Measurements from ENCODE around the gene LTA4H. TPM values are rescaled to one million over a fixed set of nuclear protein-coding genes. Genes with fewer than 3 reads are reported as not detected.
A peak's percentile ranks its signal among the peaks of the same experiment; 100 is the strongest.

The LTA4H gene
- total and polyA plus RNA-seq, 5 donors: 36.8 to 57.0 (median 43.8) TPM

DNA sequence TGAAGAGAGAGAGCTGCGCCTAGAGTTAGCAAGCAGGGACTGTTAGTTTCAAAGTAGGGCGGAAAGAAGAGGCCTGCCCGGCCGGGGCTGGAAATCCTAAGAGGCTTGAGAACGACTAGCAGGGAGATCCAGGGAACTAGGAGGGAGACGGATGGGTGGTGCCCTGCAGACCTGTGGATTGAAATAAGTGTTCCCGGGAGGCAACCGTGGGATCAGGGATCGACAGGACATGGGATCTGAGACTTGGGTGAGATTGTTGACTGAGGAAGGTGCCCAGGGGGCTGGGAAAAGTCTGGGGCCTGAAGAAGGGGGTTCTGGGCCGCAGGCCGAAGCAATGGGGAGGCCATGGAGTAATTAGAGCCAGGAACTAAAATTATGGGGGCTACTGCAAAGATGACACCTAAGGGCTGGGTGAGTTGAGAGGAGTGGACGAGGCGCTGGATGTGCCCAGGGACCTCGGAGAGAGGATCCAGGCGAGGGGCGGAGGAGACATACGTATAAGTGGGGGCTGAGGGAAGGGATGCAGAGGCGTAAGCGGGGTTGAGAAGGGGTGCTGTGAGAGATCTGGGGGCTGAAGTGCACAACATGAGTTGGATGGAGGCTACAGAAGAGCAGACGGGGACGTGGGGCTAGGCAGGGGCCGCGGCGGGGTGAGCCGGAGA is 635 bp downstream of the LTA4H start:
- WGBS: 1% methylated on average over 25 of the region's 25 CpGs
- peak; percentile 12 to 31 for ATAC-seq

DNA sequence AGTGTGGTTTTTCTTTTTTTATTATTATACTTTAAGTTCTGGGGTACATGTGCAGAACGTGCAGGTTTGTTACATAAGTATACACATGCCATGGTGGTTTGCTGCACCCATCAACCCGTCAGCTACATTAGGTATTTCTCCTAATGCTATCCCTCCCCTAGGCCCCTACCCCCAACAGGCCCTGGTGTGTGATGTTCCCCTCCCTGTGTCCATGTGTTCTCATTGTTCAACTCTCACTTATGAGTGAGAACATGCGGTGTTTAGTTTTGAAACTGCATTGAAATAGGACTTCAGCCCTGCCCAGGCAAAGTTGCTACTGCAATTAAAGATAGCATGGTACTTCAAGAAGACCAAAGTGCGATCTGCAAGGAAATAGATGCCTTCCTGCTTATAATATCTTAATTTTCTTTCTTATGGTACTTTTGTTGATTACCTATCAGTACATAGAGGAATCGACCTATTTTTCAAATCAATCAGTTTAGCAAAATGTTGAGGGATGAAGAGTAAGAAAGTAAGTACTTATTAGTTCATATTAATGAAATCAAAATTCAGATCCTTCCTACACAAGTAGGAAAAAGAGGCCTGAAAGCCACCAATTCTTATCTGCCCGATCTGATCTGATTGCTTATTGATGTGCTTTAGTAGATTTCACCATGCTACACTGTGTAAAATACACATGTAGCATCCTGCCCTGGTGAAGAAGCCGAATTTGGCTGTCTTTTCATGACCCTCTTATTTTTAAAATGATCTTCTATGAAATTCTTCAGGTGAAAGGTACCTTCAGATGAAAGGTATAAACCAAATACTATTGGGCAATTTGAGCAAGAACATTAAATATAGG is 1.6 kb downstream of the LTA4H start:
- WGBS: 70% methylated on average over 7 of the region's 7 CpGs
- Histone ChIP-seq H3K27me3 (ENCODE audit: control insufficient read depth, insufficient read depth) (no peaks in the 10 kb centered on the region), H3K27ac (ENCODE audit: low read length) (no peak overlapping the region), H3K4me3 (ENCODE audit: low read length) (peak overlapping the region; percentile 88), H3K4me1 (ENCODE audit: control insufficient read depth, insufficient read depth, low read length) (no peaks in the 10 kb centered on the region), H3K9me3 (ENCODE audit: control insufficient read depth, low read length) (no peaks in the 10 kb centered on the region)
- ATAC-seq: no peak
- no peak for DNase-seq
- intact Hi-C loops (cut with DNase I): no loop called here

More for the DNA sequence above, 635 bp downstream of the LTA4H start:
- Histone ChIP-seq H3K9me3 (ENCODE audit: control insufficient read depth, low read length) (no peaks in the 10 kb centered on the region), H3K4me3 (ENCODE audit: low read length) (peak overlapping the region; percentile 88), H3K27ac (ENCODE audit: low read length) (peak overlapping the region; percentile 66), H3K27me3 (ENCODE audit: control insufficient read depth, insufficient read depth) (no peaks in the 10 kb centered on the region), H3K4me1 (ENCODE audit: control insufficient read depth, insufficient read depth, low read length) (no peaks in the 10 kb centered on the region)
- intact Hi-C loops (cut with DNase I): no loop called here
- peak; percentile 26 to 63 (median 57) for DNase-seq

DNA sequence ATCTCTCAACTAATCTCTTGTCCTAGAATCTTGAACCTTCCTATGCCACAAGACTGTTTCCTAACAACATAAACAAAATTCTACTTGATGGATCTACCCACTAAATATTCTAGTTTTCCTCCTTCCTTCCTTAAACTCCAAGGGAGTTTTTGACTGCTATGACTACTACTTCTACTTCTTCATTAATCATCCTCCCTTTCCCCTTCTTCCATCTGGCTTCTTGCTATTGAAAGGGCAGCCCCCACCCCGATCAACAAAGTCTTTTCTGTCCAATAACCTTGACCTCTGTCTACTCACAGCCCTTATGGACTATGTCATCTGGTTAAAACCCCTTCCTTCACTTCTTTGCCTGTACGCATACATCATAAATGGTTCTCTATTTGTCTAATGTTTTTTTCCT is 5.6 kb downstream of the LTA4H start:
- H3K27ac ChIP-seq (ENCODE audit: low read length): no peak overlapping the region
- 82% methylated on average over 2 of the region's 2 CpGs for WGBS
- no peaks in the 10 kb centered on the region for H3K27me3 ChIP-seq (ENCODE audit: control insufficient read depth, insufficient read depth)
- H3K9me3 ChIP-seq (ENCODE audit: control insufficient read depth, low read length): no peaks in the 10 kb centered on the region
- ATAC-seq: no peak
- H3K4me3 ChIP-seq (ENCODE audit: low read length): no peak overlapping the region
- DNase-seq: no peak
- H3K4me1 ChIP-seq (ENCODE audit: control insufficient read depth, insufficient read depth, low read length): no peaks in the 10 kb centered on the region
- intact Hi-C loops (cut with DNase I): no loop called here

- H3K4me1 ChIP-seq (ENCODE audit: control insufficient read depth, insufficient read depth, low read length): no peaks in the 10 kb centered on the region
- ATAC-seq (no peak), DNase-seq (no peak)
- H3K4me3 ChIP-seq (ENCODE audit: low read length): no peak overlapping the region
- WGBS: 62% methylated on average over 1 of the region's 1 CpG
- no peaks in the 10 kb centered on the region for H3K27me3 ChIP-seq (ENCODE audit: control insufficient read depth, insufficient read depth)
- intact Hi-C loops (cut with DNase I): no loop called here
- no peaks in the 10 kb centered on the region for H3K9me3 ChIP-seq (ENCODE audit: control insufficient read depth, low read length)
- no peak overlapping the region for H3K27ac ChIP-seq (ENCODE audit: low read length)
Observed at GRCh38 chr12:96028538-96028937, 6.8 kb downstream of the LTA4H start.

- intact Hi-C loops (cut with DNase I): no loop called here
- Histone ChIP-seq H3K27me3 (ENCODE audit: control insufficient read depth, insufficient read depth) (no peaks in the 10 kb centered on the region), H3K4me1 (ENCODE audit: control insufficient read depth, insufficient read depth, low read length) (no peaks in the 10 kb centered on the region), H3K27ac (ENCODE audit: low read length) (no peak overlapping the region), H3K9me3 (ENCODE audit: control insufficient read depth, low read length) (no peaks in the 10 kb centered on the region), H3K4me3 (ENCODE audit: low read length) (no peak overlapping the region)
- DNase-seq: no peak
- ATAC-seq: no peak
- WGBS: 93% methylated on average over 1 of the region's 1 CpG
Observed at GRCh38 chr12:96026331-96026730, 9.1 kb downstream of the LTA4H start.

DNA sequence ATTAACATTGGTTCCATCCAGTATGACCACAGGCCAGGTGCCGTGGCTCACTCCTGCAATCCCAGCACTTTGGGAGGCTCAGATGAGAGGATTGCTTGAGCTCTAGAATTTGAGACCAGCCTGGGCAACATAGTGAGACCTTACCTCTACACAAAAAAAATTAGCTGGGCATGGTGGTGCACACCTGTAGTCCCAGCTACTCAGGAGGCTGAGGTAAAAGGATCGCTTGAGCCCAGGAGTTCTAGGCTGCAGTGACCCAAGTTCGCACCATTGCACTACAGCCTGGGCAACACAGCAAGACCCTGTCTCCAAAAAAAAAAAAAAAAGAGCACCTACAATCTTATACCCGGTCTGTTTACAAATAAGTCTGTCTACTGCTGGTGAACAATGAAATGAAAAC is 9.9 kb downstream of the LTA4H start:
- H3K4me3 ChIP-seq (ENCODE audit: low read length): no peak overlapping the region
- no peaks in the 10 kb centered on the region for H3K9me3 ChIP-seq (ENCODE audit: control insufficient read depth, low read length)
- ATAC-seq (no peak), DNase-seq (no peak)
- no peak overlapping the region for H3K27ac ChIP-seq (ENCODE audit: low read length)
- H3K4me1 ChIP-seq (ENCODE audit: control insufficient read depth, insufficient read depth, low read length): no peaks in the 10 kb centered on the region
- intact Hi-C loops (cut with DNase I): no loop called here
- 98% methylated on average over 4 of the region's 4 CpGs for WGBS
- no peaks in the 10 kb centered on the region for H3K27me3 ChIP-seq (ENCODE audit: control insufficient read depth, insufficient read depth)

DNA sequence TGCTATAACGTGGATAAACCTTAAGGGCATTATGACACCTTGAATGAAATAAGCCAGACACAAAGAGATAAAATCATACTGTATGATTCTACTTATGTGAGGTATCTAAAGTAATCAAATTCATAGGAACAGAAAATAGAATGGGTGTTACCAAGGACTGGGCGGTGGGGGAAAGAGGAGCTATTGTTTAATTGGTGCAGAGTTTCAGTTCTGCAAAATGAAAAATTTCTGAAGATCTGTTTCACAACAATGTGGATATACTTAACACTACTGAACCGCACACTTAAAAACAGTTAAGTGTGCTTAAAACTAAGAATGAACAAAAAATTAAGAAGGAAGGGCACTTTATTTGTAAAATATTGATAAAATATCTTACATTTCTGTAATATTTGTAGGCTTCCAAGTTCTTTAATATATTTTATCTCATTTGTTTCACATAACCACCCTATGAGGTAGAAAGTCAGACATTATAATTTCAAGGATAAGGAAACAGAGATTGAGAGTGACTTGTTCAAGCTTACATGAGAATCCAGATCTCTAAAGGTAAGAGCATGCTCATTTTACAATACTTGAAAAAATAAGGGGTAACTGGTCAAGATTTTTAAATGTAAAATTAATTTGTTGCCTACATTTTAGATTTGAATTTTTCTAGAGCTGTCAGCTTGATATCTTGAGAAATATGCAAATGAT is 14.9 kb downstream of the LTA4H start:
- Histone ChIP-seq H3K9me3 (ENCODE audit: control insufficient read depth, low read length) (no peaks in the 10 kb centered on the region), H3K27ac (ENCODE audit: low read length) (no peak overlapping the region), H3K27me3 (ENCODE audit: control insufficient read depth, insufficient read depth) (no peaks in the 10 kb centered on the region), H3K4me3 (ENCODE audit: low read length) (no peak overlapping the region), H3K4me1 (ENCODE audit: control insufficient read depth, insufficient read depth, low read length) (no peaks in the 10 kb centered on the region)
- no peak for DNase-seq
- no peak for ATAC-seq
- 84% methylated on average over 3 of the region's 3 CpGs for WGBS
- intact Hi-C loops (cut with DNase I): no loop called here

DNA sequence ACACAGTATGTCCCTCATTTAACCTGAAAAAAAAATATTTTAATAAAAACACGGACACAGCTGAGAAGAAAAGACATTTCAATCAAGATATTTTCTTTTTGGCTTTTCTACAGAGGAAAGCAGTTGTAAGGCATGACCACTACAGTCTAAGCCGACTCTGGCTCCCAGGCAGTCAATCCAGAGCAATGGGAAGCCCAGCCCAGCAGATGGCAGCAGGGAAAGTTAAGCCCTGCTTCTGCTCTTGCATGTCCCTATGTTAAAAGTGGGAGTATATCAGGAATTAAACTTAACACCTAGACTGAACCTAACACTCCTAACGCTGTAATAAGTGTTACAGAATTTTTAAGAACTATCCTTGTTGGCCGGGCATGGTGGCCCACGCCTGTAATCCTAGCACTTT is 19.7 kb downstream of the LTA4H start:
- WGBS: 63% methylated on average over 5 of the region's 5 CpGs
- H3K9me3 ChIP-seq (ENCODE audit: control insufficient read depth, low read length): no peaks in the 10 kb centered on the region
- peak; percentile 61 to 67 for ATAC-seq
- intact Hi-C loops (cut with DNase I): no loop called here
- no peak overlapping the region for H3K4me3 ChIP-seq (ENCODE audit: low read length)
- H3K4me1 ChIP-seq (ENCODE audit: control insufficient read depth, insufficient read depth, low read length): no peaks in the 10 kb centered on the region
- H3K27me3 ChIP-seq (ENCODE audit: control insufficient read depth, insufficient read depth): no peaks in the 10 kb centered on the region
- peak in 2 of 3 donors; percentile 49 to 51 for DNase-seq
- no peak overlapping the region for H3K27ac ChIP-seq (ENCODE audit: low read length)

DNA sequence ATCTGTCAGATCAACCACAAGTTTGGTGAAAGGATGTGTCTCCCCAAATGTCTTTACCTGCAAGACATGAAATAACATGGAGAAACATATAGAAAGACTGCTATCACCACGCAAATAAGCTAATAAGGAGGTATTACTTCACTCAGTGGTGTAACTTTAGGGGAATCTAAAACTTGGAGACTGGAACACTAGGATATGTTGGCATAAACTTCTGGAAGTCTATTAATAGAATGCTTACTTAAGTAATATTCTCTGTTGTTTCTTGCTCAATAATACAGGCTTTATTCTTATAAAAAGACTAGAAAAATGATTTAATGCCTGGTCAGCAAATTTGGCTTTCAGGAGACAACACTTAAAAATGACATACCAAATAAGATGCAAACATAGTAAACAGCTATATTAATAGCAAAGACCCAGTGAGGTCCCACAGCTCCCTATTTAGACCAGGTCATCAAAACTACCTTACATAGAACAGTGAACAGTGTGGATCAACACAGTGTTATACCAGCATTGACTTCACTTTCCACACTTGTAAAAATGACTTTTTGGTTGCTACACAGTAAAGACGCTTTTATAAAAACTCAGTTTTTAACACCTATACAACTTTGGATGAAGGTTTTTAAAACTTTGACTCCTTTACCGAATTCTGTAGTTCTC is 20.3 kb downstream of the LTA4H start:
- DNase-seq (no peak), ATAC-seq (no peak)
- Histone ChIP-seq H3K4me3 (ENCODE audit: low read length) (no peak overlapping the region), H3K4me1 (ENCODE audit: control insufficient read depth, insufficient read depth, low read length) (no peaks in the 10 kb centered on the region), H3K27ac (ENCODE audit: low read length) (no peak overlapping the region), H3K9me3 (ENCODE audit: control insufficient read depth, low read length) (no peaks in the 10 kb centered on the region), H3K27me3 (ENCODE audit: control insufficient read depth, insufficient read depth) (no peaks in the 10 kb centered on the region)
- intact Hi-C loops (cut with DNase I): no loop called here
- WGBS: 83% methylated on average over 3 of the region's 3 CpGs

DNA sequence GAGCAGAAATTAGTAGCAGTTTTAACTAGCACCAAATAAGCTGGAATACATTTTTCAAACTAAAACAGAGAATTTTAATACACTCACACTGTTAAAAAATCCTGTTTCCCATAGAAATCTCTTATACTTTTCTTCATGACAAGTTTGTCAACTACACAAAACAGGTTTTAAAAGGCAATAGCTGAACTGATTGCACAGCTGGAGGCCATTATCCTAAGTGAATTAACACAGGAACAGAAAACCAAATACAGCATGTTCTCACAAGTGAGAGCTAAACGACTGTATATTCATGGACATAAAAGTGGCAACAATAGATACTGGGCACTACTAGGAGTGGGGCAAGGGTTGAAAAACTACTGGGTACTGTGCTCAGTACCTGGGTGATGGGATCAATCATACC is 27.7 kb downstream of the LTA4H start:
- no peak overlapping the region for H3K4me3 ChIP-seq (ENCODE audit: low read length)
- no peak for ATAC-seq
- WGBS: 61% methylated on average over 1 of the region's 1 CpG
- DNase-seq: no peak
- intact Hi-C loops (cut with DNase I): no loop called here
- no peaks in the 10 kb centered on the region for H3K27me3 ChIP-seq (ENCODE audit: control insufficient read depth, insufficient read depth)
- H3K4me1 ChIP-seq (ENCODE audit: control insufficient read depth, insufficient read depth, low read length): no peaks in the 10 kb centered on the region
- no peaks in the 10 kb centered on the region for H3K9me3 ChIP-seq (ENCODE audit: control insufficient read depth, low read length)
- H3K27ac ChIP-seq (ENCODE audit: low read length): no peak overlapping the region

- no peak for ATAC-seq
- WGBS: 94% methylated on average over 1 of the region's 1 CpG
Observed at GRCh38 chr12:96006727-96007126, 28.7 kb downstream of the LTA4H start.

More at GRCh38 chr12:96006727-96007126, 28.7 kb downstream of the LTA4H start:
- no peaks in the 10 kb centered on the region for H3K27me3 ChIP-seq (ENCODE audit: control insufficient read depth, insufficient read depth)
- no peak overlapping the region for H3K4me3 ChIP-seq (ENCODE audit: low read length)
- no peaks in the 10 kb centered on the region for H3K4me1 ChIP-seq (ENCODE audit: control insufficient read depth, insufficient read depth, low read length)
- intact Hi-C loops (cut with DNase I): no loop called here
- H3K27ac ChIP-seq (ENCODE audit: low read length): no peak overlapping the region
- H3K9me3 ChIP-seq (ENCODE audit: control insufficient read depth, low read length): no peaks in the 10 kb centered on the region
- DNase-seq: no peak
